T-helper 1 cell treated with Interleukin-12 subunit alpha and Interleukin-12 subunit beta and Interleukin-4 antibody, amounts not matched to agents 30 μg/mL and 1 μg/mL, for 36 hours (primary cell): ENCODE measurements around the gene TMEM181.
"Not testable (repeated sequence)": the region's sequence is repeated elsewhere in the genome, so short reads cannot be mapped to it uniquely, and the experiment has no call there.

Source experiments
- H3K27ac Mint-ChIP-seq: one replicate; pipeline ENCODE4 v1.8.0; 2021; ENCODE audit warnings: mild to moderate bottlenecking, mixed read lengths
- H3K27me3 Mint-ChIP-seq: one replicate; pipeline ENCODE4 v1.8.0; 2021; ENCODE audit warnings: low read depth, mixed read lengths
- H3K36me3 Mint-ChIP-seq: one replicate; pipeline ENCODE4 v1.8.0; 2021; ENCODE audit warnings: low read depth, mixed read lengths
- H3K4me1 Mint-ChIP-seq: one replicate; pipeline ENCODE4 v1.8.0; 2021; ENCODE audit warnings: low read depth, mixed read lengths
- H3K4me3 Mint-ChIP-seq: one replicate; pipeline ENCODE4 v1.8.0; 2021; ENCODE audit warnings: mild to moderate bottlenecking, moderate library complexity, mixed read lengths
- H3K9me3 Mint-ChIP-seq: one replicate; pipeline ENCODE4 v1.8.0; 2021; ENCODE audit warnings: mixed read lengths

Gene TMEM181, protein sequence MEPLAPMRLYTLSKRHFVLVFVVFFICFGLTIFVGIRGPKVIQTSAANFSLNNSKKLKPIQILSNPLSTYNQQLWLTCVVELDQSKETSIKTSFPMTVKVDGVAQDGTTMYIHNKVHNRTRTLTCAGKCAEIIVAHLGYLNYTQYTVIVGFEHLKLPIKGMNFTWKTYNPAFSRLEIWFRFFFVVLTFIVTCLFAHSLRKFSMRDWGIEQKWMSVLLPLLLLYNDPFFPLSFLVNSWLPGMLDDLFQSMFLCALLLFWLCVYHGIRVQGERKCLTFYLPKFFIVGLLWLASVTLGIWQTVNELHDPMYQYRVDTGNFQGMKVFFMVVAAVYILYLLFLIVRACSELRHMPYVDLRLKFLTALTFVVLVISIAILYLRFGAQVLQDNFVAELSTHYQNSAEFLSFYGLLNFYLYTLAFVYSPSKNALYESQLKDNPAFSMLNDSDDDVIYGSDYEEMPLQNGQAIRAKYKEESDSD

DNA sequence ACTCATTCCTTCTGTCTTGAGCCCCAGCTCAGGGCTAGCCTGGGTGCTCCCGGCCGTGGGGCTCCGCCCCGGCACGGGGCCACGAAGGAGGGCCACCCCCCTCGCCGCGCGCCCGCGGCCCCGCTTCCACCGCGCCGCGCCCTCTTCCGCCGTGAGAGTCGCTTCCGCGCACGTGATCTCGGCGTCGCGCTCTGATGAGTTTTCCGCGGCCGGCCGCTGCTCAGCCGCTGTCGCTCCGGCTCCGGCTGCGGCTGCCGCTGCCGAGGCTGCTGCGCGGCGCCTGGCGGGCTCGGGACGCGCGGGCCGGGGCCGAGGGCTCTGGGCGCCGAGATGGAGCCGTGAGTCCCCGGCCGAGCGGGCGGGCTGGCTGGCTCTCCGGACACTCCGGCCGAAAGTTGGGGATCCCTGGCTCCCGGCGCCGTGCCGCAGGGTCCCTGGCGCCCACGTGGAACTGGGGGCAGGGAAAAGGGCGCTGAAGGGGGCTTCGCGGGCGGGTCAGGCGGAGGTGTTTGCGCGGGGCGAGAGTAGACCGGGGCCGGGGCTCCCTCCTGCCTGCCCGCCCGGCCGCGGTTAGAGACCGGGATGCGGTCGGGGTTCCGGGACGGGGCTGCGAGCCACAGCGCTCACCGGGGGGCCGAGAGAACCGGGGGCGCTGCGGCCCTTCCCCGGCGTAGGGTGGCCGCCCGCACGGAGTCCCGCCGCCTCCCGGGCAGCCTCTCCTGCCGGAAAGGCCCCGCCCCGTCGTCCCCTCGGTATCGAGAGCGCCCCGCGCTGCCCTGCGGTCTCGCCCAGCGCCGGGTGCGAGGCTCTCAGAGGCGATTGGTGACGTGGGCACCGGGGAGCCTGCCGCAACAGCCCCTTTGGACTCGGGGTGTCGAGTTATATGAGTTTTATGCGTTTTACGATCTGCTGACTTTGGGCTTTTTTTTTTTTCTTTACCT, at the start of gene TMEM181:
Gene TMEM181 (plus strand): TSS at position 197 of the 941 bp plus-strand sequence. CDS start 134 bp downstream, at position 331.
- peaks cover 21% of the 10 kb centered on the region for H3K27me3 Mint-ChIP-seq
- H3K4me1 Mint-ChIP-seq, result peaks cover 34% of the 10 kb centered on the region
- peak within 1 kb of the TSS; percentile 98 for H3K4me3 Mint-ChIP-seq
- peaks cover 11% of the 10 kb centered on the region for H3K36me3 Mint-ChIP-seq
- peak within 1 kb of the TSS; percentile 97 for H3K27ac Mint-ChIP-seq
- no peaks in the 10 kb centered on the region for H3K9me3 Mint-ChIP-seq

- peaks cover 7% of the 10 kb centered on the region for H3K27me3 Mint-ChIP-seq
- H3K36me3 Mint-ChIP-seq, result no peaks in the 10 kb centered on the region
- peaks cover 21% of the 10 kb centered on the region for H3K4me1 Mint-ChIP-seq
- no peak overlapping the region for H3K4me3 Mint-ChIP-seq
- H3K27ac Mint-ChIP-seq, result no peak overlapping the region
- H3K9me3 Mint-ChIP-seq, result no peaks in the 10 kb centered on the region
Measured at GRCh38 chr6:158512809-158513208, 47.1 kb upstream of the TMEM181 start.

GRCh38 chr6:158514176-158514575, 45.7 kb upstream of the TMEM181 start:
- Mint-ChIP-seq H3K36me3 (no peaks in the 10 kb centered on the region), H3K27me3 (peaks cover 7% of the 10 kb centered on the region), H3K4me1 (peaks cover 31% of the 10 kb centered on the region), H3K9me3 (no peaks in the 10 kb centered on the region), H3K27ac (no peak overlapping the region), H3K4me3 (no peak overlapping the region)

- no peak overlapping the region for H3K4me3 Mint-ChIP-seq
- H3K36me3 Mint-ChIP-seq, result no peaks in the 10 kb centered on the region
- H3K27me3 Mint-ChIP-seq, result peaks cover 7% of the 10 kb centered on the region
- H3K9me3 Mint-ChIP-seq, result no peaks in the 10 kb centered on the region
- H3K4me1 Mint-ChIP-seq, result peaks cover 31% of the 10 kb centered on the region
- no peak overlapping the region for H3K27ac Mint-ChIP-seq
Measured at GRCh38 chr6:158514991-158515390, 44.9 kb upstream of the TMEM181 start.

DNA sequence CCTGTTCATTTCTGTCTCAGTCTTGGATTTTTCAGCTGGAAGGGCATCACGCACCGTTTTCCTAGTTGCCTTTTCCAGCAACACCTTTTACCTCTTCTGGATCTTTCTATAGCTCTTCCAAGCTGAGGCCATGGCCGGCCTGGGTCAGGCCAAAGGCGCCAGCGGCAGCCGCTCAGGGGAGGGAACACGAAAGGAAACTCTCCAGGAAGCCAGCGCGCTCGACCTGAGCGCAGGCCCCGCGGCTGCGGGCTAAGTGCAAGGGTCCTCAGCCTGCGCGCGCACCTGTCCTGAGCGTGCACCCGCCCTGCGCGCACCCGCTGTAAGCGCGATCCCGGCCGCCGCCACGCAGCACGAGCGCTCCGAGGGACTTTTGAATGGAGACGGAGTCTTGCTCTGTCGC, 43.8 kb upstream of the TMEM181 start:
- Mint-ChIP-seq H3K4me3 (no peak overlapping the region), H3K36me3 (no peaks in the 10 kb centered on the region), H3K9me3 (no peaks in the 10 kb centered on the region), H3K4me1 (peaks cover 31% of the 10 kb centered on the region), H3K27ac (no peak overlapping the region), H3K27me3 (peaks cover 13% of the 10 kb centered on the region)

- Mint-ChIP-seq H3K9me3 (no peaks in the 10 kb centered on the region), H3K27me3 (peaks cover 13% of the 10 kb centered on the region), H3K4me3 (no peak overlapping the region), H3K4me1 (peaks cover 31% of the 10 kb centered on the region), H3K36me3 (no peaks in the 10 kb centered on the region), H3K27ac (no peak overlapping the region)
Measured at GRCh38 chr6:158517038-158517437, 42.9 kb upstream of the TMEM181 start.

GRCh38 chr6:158517581-158517980, 42.3 kb upstream of the TMEM181 start:
- no peaks in the 10 kb centered on the region for H3K9me3 Mint-ChIP-seq
- H3K4me1 Mint-ChIP-seq, result peaks cover 31% of the 10 kb centered on the region
- H3K27ac Mint-ChIP-seq, result no peak overlapping the region
- H3K27me3 Mint-ChIP-seq, result peaks cover 13% of the 10 kb centered on the region
- peak overlapping the region; percentile 74 for H3K4me3 Mint-ChIP-seq
- no peaks in the 10 kb centered on the region for H3K36me3 Mint-ChIP-seq

DNA sequence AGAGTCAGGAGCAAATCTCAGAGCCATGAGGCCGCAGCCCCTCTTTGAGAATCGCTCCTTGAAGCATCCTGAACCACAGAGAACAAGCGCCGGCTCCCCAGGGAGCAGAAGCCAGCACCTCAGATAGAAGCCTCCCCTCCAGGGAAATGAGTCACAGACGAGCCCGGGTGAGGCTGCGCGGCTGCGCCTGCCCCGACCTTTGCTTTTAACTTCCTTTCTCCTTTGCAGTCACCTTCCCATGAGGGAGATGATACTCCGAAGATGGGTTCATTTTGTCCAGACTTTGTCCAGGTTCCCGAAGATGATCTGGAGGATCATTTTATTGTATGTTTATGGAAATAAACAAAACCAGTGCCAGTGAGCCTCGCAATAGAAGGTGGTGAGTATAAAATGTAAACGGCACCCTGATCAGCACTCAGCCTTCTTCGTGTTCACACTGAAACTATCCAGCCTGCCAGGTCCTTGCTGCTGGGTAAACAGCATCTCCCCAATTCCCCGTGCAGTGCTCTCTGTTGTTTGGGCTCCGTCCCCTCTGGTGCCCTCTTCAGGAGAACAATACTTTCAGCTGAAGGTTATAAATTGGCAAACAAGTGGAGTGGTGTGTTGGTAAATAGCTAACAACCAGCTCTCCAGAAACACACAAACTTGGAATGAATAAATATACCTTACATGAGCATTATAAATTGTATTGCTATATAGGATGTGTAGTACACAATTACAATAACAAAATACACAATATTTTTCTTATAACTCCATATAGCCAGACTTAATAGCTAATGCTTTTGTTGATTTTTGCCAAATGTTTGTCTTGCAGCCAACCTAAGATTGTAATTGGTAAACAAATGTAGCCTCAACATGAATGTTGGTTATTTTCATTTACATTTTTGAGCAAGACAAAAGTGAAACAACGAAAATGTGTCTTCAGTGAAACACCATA, 41.4 kb upstream of the TMEM181 start:
- peak overlapping the region; percentile 74 for H3K4me3 Mint-ChIP-seq
- no peaks in the 10 kb centered on the region for H3K36me3 Mint-ChIP-seq
- H3K4me1 Mint-ChIP-seq, result peaks cover 31% of the 10 kb centered on the region
- H3K9me3 Mint-ChIP-seq, result no peaks in the 10 kb centered on the region
- peaks cover 16% of the 10 kb centered on the region for H3K27me3 Mint-ChIP-seq
- peak overlapping the region; percentile 78 for H3K27ac Mint-ChIP-seq

DNA sequence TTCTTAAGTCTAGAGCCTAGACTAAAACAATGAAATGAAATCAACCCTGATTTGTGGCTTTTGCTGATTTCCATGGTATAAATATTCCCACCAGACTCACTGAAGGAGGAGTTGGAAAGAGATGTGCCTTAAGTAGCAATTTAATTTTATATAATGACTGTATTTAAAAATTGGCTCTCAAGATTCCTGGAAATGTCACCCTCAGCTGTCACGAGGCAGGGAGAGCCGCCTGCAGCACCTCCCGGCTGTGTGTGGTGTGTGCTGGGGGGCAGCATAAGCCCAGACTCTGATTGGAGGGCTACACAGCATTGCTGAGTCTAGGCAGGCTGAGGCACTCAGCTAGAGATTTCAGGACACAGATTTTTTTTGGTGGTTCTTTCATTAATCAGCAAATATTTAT, 40.6 kb upstream of the TMEM181 start:
- Mint-ChIP-seq H3K36me3 (no peaks in the 10 kb centered on the region), H3K4me1 (peaks cover 27% of the 10 kb centered on the region), H3K4me3 (no peak overlapping the region), H3K27ac (no peak overlapping the region), H3K9me3 (no peaks in the 10 kb centered on the region), H3K27me3 (peaks cover 20% of the 10 kb centered on the region)

- Mint-ChIP-seq H3K4me3 (no peak overlapping the region), H3K27ac (no peak overlapping the region), H3K4me1 (peaks cover 23% of the 10 kb centered on the region), H3K9me3 (no peaks in the 10 kb centered on the region), H3K27me3 (peaks cover 23% of the 10 kb centered on the region), H3K36me3 (no peaks in the 10 kb centered on the region)
Measured at GRCh38 chr6:158519761-158520160, 40.1 kb upstream of the TMEM181 start.

GRCh38 chr6:158520975-158521374, 38.9 kb upstream of the TMEM181 start:
- H3K4me1 Mint-ChIP-seq, result peaks cover 15% of the 10 kb centered on the region
- H3K27ac Mint-ChIP-seq, H3K9me3 Mint-ChIP-seq, H3K4me3 Mint-ChIP-seq, H3K36me3 Mint-ChIP-seq: not testable (repeated sequence)
- H3K27me3 Mint-ChIP-seq, result peaks cover 30% of the 10 kb centered on the region

DNA sequence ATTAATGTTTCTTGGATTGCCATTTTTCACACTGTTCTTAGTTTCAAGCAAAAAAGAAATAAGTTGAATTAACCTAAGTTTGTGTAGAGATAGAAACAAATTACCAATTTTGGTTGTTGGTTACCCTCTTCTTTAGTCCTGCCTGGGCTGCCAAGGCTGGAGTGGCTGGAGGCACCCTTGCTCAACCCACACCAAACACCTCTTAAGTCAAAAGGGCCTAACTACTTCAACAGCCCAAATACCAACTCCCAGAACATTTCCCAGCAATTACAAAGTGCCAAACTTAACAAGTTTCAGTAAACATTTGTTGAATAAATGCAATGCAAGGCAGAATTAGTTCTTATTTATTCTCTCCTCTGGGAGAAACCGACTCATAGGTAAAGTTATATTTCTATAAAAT, 38.1 kb upstream of the TMEM181 start:
- H3K36me3 Mint-ChIP-seq, result no peaks in the 10 kb centered on the region
- peaks cover 14% of the 10 kb centered on the region for H3K4me1 Mint-ChIP-seq
- peaks cover 34% of the 10 kb centered on the region for H3K27me3 Mint-ChIP-seq
- peaks cover 3% of the 10 kb centered on the region for H3K9me3 Mint-ChIP-seq
- H3K4me3 Mint-ChIP-seq, result no peak overlapping the region
- no peak overlapping the region for H3K27ac Mint-ChIP-seq

DNA sequence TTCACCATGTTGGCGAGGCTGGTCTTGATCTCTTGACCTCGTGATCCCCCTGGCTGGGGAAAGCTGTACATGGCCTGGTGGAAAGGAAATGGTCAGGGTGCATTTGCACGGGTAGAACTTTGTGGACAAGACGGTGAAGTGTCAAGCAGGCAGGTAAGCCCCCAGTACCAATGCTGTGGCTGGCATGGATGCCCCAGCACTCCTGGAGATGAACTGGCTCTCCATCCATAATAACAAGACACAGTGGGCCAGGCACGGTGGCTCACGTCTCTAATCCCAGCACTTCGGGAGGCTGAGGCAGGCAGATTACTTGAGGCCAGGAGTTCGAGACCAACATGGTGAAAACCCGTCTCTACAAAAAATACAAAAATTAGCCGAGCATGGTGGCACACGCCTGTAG, 37.3 kb upstream of the TMEM181 start:
- Mint-ChIP-seq H3K27me3 (peaks cover 42% of the 10 kb centered on the region), H3K27ac (no peak overlapping the region), H3K4me3 (no peak overlapping the region)

GRCh38 chr6:158524311-158524710, 35.6 kb upstream of the TMEM181 start:
- H3K36me3 Mint-ChIP-seq, result no peaks in the 10 kb centered on the region
- peaks cover 16% of the 10 kb centered on the region for H3K9me3 Mint-ChIP-seq
- H3K4me3 Mint-ChIP-seq, result no peak overlapping the region
- peaks cover 53% of the 10 kb centered on the region for H3K27me3 Mint-ChIP-seq
- no peak overlapping the region for H3K27ac Mint-ChIP-seq
- peaks cover 2% of the 10 kb centered on the region for H3K4me1 Mint-ChIP-seq

More for the DNA sequence above, 37.3 kb upstream of the TMEM181 start:
- H3K9me3 Mint-ChIP-seq, result peaks cover 12% of the 10 kb centered on the region
- peaks cover 12% of the 10 kb centered on the region for H3K4me1 Mint-ChIP-seq
- H3K36me3 Mint-ChIP-seq, result no peaks in the 10 kb centered on the region
